Measurements from ENCODE around the gene SUN1. TPM values are rescaled to one million over a fixed set of nuclear protein-coding genes. Genes with fewer than 3 reads are reported as not detected.

Gene SUN1
- total RNA-seq, 1 experiment from 2014 or later, result 78.1 TPM

- no peak for DNase-seq (ENCODE audit: extremely low read depth, low read depth)
Observed at GRCh38 chr7:901041-901387, 68.7 kb downstream of the SUN1 start.

- peak; percentile 82 for DNase-seq (ENCODE audit: extremely low read depth, low read depth)
Observed at GRCh38 chr7:901388-902154, 69.3 kb downstream of the SUN1 start.

- DNase-seq (ENCODE audit: extremely low read depth, low read depth), result no peak
Observed at GRCh38 chr7:902996-903395, 70.7 kb downstream of the SUN1 start.

GRCh38 chr7:903921-904755 lies 71.9 kb downstream of the SUN1 start:
- no peak for DNase-seq (ENCODE audit: extremely low read depth, low read depth)

GRCh38 chr7:904847-905246 lies 72.6 kb downstream of the SUN1 start:
- DNase-seq (ENCODE audit: extremely low read depth, low read depth), result peak; percentile 38

- no peak for DNase-seq (ENCODE audit: extremely low read depth, low read depth)
Observed at GRCh38 chr7:906776-907157, 74.5 kb downstream of the SUN1 start.

- no peak for DNase-seq (ENCODE audit: extremely low read depth, low read depth)
Observed at GRCh38 chr7:907158-907980, 75.1 kb downstream of the SUN1 start.

- DNase-seq (ENCODE audit: extremely low read depth, low read depth), result no peak
Observed at GRCh38 chr7:908159-908581, 75.9 kb downstream of the SUN1 start.

GRCh38 chr7:908591-909357 lies 76.5 kb downstream of the SUN1 start:
- DNase-seq (ENCODE audit: extremely low read depth, low read depth), result peak; percentile 28

GRCh38 chr7:909358-910329 lies 77.4 kb downstream of the SUN1 start:
- DNase-seq (ENCODE audit: extremely low read depth, low read depth), result no peak

- no peak for DNase-seq (ENCODE audit: extremely low read depth, low read depth)
Observed at GRCh38 chr7:910441-910861, 78.2 kb downstream of the SUN1 start.

- DNase-seq (ENCODE audit: extremely low read depth, low read depth), result no peak
Observed at GRCh38 chr7:910931-911431, 78.7 kb downstream of the SUN1 start.

GRCh38 chr7:911791-912480 lies 79.7 kb downstream of the SUN1 start:
- no peak for DNase-seq (ENCODE audit: extremely low read depth, low read depth)

- DNase-seq (ENCODE audit: extremely low read depth, low read depth), result no peak
Observed at GRCh38 chr7:913736-914520, 81.7 kb downstream of the SUN1 start.

GRCh38 chr7:914521-915194 lies 82.4 kb downstream of the SUN1 start:
- no peak for DNase-seq (ENCODE audit: extremely low read depth, low read depth)

GRCh38 chr7:915291-916218 lies 83.3 kb downstream of the SUN1 start:
- no peak for DNase-seq (ENCODE audit: extremely low read depth, low read depth)

Data from NCI-H460 (cell line).